Neural cell (in vitro differentiated cells): ENCODE data around the gene HIVEP3. TPM values are rescaled to one million over a fixed set of nuclear protein-coding genes. Genes with fewer than 3 reads are reported as not detected.

Source experiments
- H2AFZ ChIP-seq: fragments of 200-600, 300-800 bp; sonication (generic), shearing (Covaris generic); 2 replicates; pipeline ENCODE4 v1.6.0; 2014; ENCODE audit warnings: low read depth, mild to moderate bottlenecking, antibody characterized with exemption, low read length, moderate library complexity
- H3F3A ChIP-seq: fragments of 200-600 bp; shearing (Covaris generic); 2 replicates; pipeline ENCODE4 v1.6.1; 2016; ENCODE audit warnings: mild to moderate bottlenecking, moderate library complexity, mixed read lengths, antibody characterized with exemption, low read length; ENCODE audit not compliant: insufficient read depth, poor library complexity, severe bottlenecking
- H3K27ac ChIP-seq: fragments of 200-600, 300-800 bp; sonication (generic), shearing (Covaris generic); 2 replicates; pipeline ENCODE4 v1.5.1; 2014; ENCODE audit warnings: mild to moderate bottlenecking, low read length, moderate library complexity
- H3K27me3 ChIP-seq: fragments of 300-800, 200-600 bp; sonication (generic), shearing (Covaris generic); 2 replicates; pipeline ENCODE4 v1.6.0; 2014; ENCODE audit warnings: mild to moderate bottlenecking, low read depth, low read length, moderate library complexity; ENCODE audit not compliant: insufficient read depth
- H3K36me3 ChIP-seq: fragments of 300-800, 200-600 bp; sonication (generic), shearing (Covaris generic); 2 replicates; pipeline ENCODE4 v1.5.1; 2014; ENCODE audit warnings: mild to moderate bottlenecking, antibody characterized with exemption, low read length, moderate library complexity; ENCODE audit not compliant: insufficient read depth
- H3K4me2 ChIP-seq: fragments of 300-800, 200-600 bp; sonication (generic), shearing (Covaris generic); 2 replicates; pipeline ENCODE4 v1.6.0; 2014; ENCODE audit warnings: mild to moderate bottlenecking, low read length
- H3K4me3 ChIP-seq: fragments of 300-800, 200-600 bp; sonication (generic), shearing (Covaris generic); 2 replicates; pipeline ENCODE4 v1.5.1; 2014; ENCODE audit warnings: mild to moderate bottlenecking, low read length, moderate library complexity
- H3K79me2 ChIP-seq: fragments of 200-600 bp; shearing (Covaris generic); replicated peaks from 2 replicates; pipeline ENCODE4 v1.6.0; 2014; ENCODE audit warnings: mild to moderate bottlenecking, low read length, moderate library complexity; ENCODE audit not compliant: insufficient read depth
- H3K9ac ChIP-seq: fragments of 300-800, 200-600 bp; sonication (generic), shearing (Covaris generic); 2 replicates; pipeline ENCODE4 v1.6.1; 2016; ENCODE audit warnings: mild to moderate bottlenecking, low read length, mixed read lengths
- H3K9me2 ChIP-seq: fragments of 200-600 bp; shearing (Covaris generic); 2 replicates; pipeline ENCODE4 v1.6.1; 2016; ENCODE audit warnings: mild to moderate bottlenecking, low read length, mixed read lengths; ENCODE audit not compliant: insufficient read depth
- H3K9me3 ChIP-seq: fragments of 200-600, 300-800 bp; sonication (generic), shearing (Covaris generic); 2 replicates; pipeline ENCODE4 v1.6.1; 2016; ENCODE audit warnings: mild to moderate bottlenecking, mixed run types, low read length, moderate library complexity, mixed read lengths
- H4K20me1 ChIP-seq: fragments of 200-600 bp; shearing (Covaris generic); 2 replicates; pipeline ENCODE4 v1.6.1; 2016; ENCODE audit warnings: mild to moderate bottlenecking, mixed run types; ENCODE audit not compliant: insufficient read depth
- CTCF ChIP-seq: fragments of 450-650 bp; IDR thresholded peaks from 2 replicates; pipeline ENCODE4 v1.5.1; 2014; ENCODE audit warnings: antibody characterized with exemption, mild to moderate bottlenecking, moderate library complexity; ENCODE audit not compliant: poor library complexity, severe bottlenecking
- EP300 ChIP-seq: fragments of 450-650 bp; conservative IDR thresholded peaks from 2 replicates; pipeline ENCODE4 v1.6.1; 2014; ENCODE audit warnings: antibody characterized with exemption, mild to moderate bottlenecking, moderate library complexity; ENCODE audit not compliant: poor library complexity, severe bottlenecking
- EZH2 ChIP-seq: fragments of 200-600, 300-800 bp; shearing (Covaris generic), sonication (generic); IDR thresholded peaks from 2 replicates; pipeline ENCODE4 v1.6.1; 2014; ENCODE audit warnings: antibody characterized with exemption, low read length, borderline replicate concordance, mild to moderate bottlenecking; ENCODE audit not compliant: insufficient read depth, poor library complexity, severe bottlenecking
- MXI1 ChIP-seq: fragments of 450-650 bp; conservative IDR thresholded peaks from 2 replicates; pipeline ENCODE4 v1.6.1; 2014; ENCODE audit warnings: antibody characterized with exemption, mild to moderate bottlenecking; ENCODE audit not compliant: poor library complexity, severe bottlenecking
- POLR2AphosphoS5 ChIP-seq: IDR thresholded peaks from 2 replicates; pipeline ENCODE4 v1.6.1; 2012
- RAD21 ChIP-seq: fragments of 450-650 bp; conservative IDR thresholded peaks from 2 replicates; pipeline ENCODE4 v1.6.1; 2014; ENCODE audit warnings: antibody characterized with exemption, mild to moderate bottlenecking, moderate library complexity
- SMC3 ChIP-seq: fragments of 450-650 bp; conservative IDR thresholded peaks from 2 replicates; pipeline ENCODE4 v1.6.1; 2014; ENCODE audit warnings: antibody characterized with exemption, mild to moderate bottlenecking, moderate library complexity; ENCODE audit not compliant: poor library complexity
- TAF1 ChIP-seq: IDR thresholded peaks from 2 replicates; pipeline ENCODE4 v1.6.1; 2012; ENCODE audit warnings: low read depth
- polyA plus RNA-seq: library from polyadenylated mRNA; depleted of rRNA; stranded (reverse); fragments of >200 nt; gene quantifications from 2 replicates; pipeline ENCODE4 v1.2.3, GENCODE V29; 2014
- TF ChIP-seq, protein P1 (sequence below): IDR thresholded peaks from 2 replicates; pipeline ENCODE4 v1.6.1; 2012; ENCODE audit warnings: borderline replicate concordance

Gene HIVEP3
- polyA plus RNA-seq, 1 donor from 2014 or later, result 2.6 TPM

GRCh38 chr1:41733725-41734124 is 185.0 kb downstream of the HIVEP3 start:
- H3K9ac ChIP-seq, result no peak overlapping the region
- no peak overlapping the region for H3K4me2 ChIP-seq
- no peaks in the 10 kb centered on the region for H3F3A ChIP-seq
- no peaks in the 10 kb centered on the region for H4K20me1 ChIP-seq
- no peak overlapping the region for H2AFZ ChIP-seq
- no peak overlapping the region for H3K27ac ChIP-seq
- no peaks in the 10 kb centered on the region for H3K27me3 ChIP-seq
- H3K79me2 ChIP-seq, result no peaks in the 10 kb centered on the region
- H3K36me3 ChIP-seq, result no peaks in the 10 kb centered on the region
- TF ChIP-seq POLR2AphosphoS5, result no peak
- TF ChIP-seq MXI1, result no peak
- TF ChIP-seq EZH2, result no peak
- TF ChIP-seq RAD21, result no peak
- TF ChIP-seq TAF1, result no peak
- no peak for TF ChIP-seq EP300
- TF ChIP-seq CTCF, result no peak
- no peaks in the 10 kb centered on the region for H3K9me2 ChIP-seq
- no peaks in the 10 kb centered on the region for H3K9me3 ChIP-seq
- H3K4me3 ChIP-seq, result no peak overlapping the region

DNA sequence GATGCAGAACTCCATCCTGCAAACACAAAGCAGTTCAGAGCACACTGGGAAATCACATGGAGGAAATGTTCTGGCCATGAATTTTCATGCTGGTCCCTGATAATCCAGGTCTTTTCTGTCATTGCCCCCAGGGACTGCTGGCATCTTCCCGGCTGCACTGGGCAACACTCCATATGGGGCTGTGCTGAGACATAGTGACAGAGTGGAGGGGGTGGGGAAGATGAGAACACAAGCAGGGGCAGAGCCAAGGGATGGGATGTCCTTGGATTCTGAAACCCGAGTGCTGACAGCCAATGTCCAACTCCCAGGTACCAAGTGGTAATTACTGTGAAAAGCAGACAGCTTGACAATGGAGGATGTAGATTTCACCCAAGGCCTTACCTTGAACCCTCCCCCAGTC is 185.7 kb downstream of the HIVEP3 start:
- Histone ChIP-seq H3K36me3 (no peaks in the 10 kb centered on the region), H3K4me3 (no peak overlapping the region), H3K27me3 (no peaks in the 10 kb centered on the region), H3K4me2 (no peak overlapping the region), H3K9me2 (no peaks in the 10 kb centered on the region), H3K79me2 (no peaks in the 10 kb centered on the region), H3F3A (no peaks in the 10 kb centered on the region), H3K27ac (no peak overlapping the region), H3K9me3 (no peaks in the 10 kb centered on the region), H3K9ac (no peak overlapping the region), H2AFZ (no peak overlapping the region), H4K20me1 (no peaks in the 10 kb centered on the region)
- TF ChIP-seq RAD21, result no peak
- TF ChIP-seq TAF1, result no peak
- no peak for TF ChIP-seq CTCF
- no peak for TF ChIP-seq POLR2AphosphoS5
- no peak for TF ChIP-seq EP300
- TF ChIP-seq MXI1, result no peak
- TF ChIP-seq, protein P1, sequence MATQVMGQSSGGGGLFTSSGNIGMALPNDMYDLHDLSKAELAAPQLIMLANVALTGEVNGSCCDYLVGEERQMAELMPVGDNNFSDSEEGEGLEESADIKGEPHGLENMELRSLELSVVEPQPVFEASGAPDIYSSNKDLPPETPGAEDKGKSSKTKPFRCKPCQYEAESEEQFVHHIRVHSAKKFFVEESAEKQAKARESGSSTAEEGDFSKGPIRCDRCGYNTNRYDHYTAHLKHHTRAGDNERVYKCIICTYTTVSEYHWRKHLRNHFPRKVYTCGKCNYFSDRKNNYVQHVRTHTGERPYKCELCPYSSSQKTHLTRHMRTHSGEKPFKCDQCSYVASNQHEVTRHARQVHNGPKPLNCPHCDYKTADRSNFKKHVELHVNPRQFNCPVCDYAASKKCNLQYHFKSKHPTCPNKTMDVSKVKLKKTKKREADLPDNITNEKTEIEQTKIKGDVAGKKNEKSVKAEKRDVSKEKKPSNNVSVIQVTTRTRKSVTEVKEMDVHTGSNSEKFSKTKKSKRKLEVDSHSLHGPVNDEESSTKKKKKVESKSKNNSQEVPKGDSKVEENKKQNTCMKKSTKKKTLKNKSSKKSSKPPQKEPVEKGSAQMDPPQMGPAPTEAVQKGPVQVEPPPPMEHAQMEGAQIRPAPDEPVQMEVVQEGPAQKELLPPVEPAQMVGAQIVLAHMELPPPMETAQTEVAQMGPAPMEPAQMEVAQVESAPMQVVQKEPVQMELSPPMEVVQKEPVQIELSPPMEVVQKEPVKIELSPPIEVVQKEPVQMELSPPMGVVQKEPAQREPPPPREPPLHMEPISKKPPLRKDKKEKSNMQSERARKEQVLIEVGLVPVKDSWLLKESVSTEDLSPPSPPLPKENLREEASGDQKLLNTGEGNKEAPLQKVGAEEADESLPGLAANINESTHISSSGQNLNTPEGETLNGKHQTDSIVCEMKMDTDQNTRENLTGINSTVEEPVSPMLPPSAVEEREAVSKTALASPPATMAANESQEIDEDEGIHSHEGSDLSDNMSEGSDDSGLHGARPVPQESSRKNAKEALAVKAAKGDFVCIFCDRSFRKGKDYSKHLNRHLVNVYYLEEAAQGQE, result no peak
- no peak for TF ChIP-seq SMC3
- no peak for TF ChIP-seq EZH2
